AG08396 (cell line): Measurements from ENCODE around the gene GTF2E1.
"Not testable (repeated sequence)": the region's sequence is repeated elsewhere in the genome, so short reads cannot be mapped to it uniquely, and the experiment has no call there.

Experiments
- DNase-seq: peaks from one replicate; pipeline ENCODE4 v3.0.0; 2012; ENCODE audit warnings: low spot score, mixed read lengths

The GTF2E1 gene

DNA sequence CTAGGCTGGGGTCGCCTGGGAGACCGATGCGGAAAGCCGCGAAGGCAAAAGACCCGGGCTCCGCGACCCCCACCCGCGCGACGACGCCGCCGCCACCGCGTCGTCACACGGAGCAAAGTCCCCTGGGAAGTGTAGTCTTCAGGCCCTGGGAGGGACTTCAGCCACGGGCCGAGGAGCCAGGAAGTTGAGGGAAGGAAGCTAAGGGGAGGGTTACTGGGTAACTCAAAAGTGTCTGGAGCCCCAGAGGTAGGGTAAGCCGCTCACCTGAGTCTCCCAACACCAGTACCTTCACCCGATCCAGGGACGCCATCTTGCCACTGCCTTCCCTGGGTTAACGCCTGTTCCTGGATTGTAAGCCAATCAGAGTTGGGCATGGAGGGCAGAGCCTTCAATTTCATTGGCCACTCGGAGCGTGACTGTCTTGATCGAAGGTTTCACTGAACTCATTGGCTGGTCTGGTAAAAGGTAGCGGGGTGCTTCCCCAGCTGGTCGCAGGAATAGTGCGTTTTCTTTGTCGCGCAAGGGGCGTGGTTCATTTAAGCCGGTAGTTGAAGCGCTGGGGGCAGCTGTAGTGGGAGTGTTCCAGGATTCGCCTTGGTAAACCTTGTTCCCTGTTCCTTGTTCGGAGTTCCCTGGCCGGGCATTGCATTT lies at the start of gene GTF2E1, which contains the start of gene RABL3:
Gene GTF2E1, plus strand, starts transcription at position 547 of the 651 bp plus-strand sequence. CDS start 7,809 bp downstream, outside the sequence.
Gene RABL3, minus strand, starts transcription at position 319 of the 651 bp plus-strand sequence. Its CDS starts 9 bp downstream, at position 310.
- peak; percentile 97 for DNase-seq

DNA sequence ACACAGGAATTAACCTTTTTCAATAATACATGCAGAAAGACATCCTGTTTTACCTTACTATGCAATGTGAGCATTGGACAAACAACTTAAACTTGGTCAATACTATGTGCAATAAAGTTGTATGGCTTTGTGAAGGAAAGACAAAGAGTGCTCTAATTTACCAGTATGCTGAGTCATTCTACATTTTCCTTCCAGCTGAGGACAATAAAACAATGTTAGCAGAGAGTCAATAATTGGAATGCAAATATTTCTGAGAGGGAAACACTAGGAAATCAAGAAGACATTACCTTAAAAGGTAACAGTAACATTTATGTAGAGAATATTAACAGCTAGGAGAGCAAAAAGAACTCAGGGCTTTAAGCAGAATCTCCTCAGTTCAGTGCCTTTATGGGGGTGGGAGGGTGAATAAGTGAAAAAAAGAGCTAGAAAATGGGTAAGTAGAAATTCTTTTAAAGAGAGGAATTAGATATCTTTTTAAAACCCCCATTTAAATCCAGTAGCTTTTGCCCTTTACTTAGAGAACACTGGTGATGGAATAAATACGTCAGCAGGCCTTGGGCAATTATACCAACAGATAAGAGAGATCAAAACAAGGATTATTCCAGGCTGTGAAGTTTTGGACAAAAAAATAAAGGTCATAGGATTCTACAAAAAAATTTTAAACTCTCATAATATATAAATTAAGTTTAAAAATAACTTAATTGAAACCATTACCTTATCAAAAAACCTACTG lies 48.9 kb upstream of the GTF2E1 start:
- DNase-seq = no peak

DNA sequence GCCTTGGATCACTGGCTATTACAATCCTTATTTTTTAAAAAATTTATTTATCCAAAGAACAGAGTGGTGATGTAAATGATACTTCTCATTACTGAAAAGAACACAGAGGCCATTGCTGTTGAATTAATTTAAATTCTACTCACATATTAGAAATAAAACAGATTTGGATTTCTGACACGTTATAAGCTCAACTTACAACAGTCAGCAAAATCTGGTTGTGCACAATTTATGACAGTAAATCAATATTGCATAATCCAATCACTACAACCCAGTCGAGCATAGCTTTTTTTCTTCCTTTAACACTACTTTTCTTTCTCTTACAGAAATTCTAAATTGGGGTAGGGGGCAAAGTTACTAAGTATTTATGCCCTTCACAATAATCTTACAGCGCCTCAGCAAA lies 43.2 kb upstream of the GTF2E1 start:
- no peak for DNase-seq

DNA sequence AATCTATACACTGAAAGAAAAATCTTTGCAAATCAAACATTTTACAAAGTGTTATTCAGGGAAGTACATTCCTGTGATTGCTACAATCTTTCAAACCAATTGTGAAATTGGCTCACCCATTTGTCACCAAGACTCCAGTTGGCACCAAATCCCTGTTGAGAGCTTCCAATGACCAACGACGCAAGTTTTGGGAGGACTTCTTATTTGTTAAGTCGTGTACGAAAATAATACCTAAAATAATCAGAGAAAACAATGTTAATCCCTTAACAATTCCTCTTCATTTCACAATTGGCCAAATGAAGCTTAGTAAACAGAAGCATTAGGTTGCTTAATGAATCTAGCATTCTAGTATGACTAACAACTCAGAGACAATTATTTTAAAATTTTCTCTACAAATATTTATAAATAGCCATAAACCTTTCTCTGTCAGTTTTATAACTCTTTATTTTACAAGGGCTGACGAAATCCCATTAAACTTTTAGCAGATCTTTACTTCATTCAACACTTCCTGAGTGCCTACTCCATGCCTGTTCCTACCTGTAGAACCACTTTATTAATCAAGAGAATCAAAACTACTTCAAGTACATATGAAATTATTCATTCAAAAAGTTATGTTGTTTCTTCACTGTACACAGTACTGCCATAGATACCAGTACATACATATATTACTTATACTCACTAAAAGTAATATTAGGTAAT lies 36.5 kb upstream of the GTF2E1 start:
- no peak for DNase-seq

DNA sequence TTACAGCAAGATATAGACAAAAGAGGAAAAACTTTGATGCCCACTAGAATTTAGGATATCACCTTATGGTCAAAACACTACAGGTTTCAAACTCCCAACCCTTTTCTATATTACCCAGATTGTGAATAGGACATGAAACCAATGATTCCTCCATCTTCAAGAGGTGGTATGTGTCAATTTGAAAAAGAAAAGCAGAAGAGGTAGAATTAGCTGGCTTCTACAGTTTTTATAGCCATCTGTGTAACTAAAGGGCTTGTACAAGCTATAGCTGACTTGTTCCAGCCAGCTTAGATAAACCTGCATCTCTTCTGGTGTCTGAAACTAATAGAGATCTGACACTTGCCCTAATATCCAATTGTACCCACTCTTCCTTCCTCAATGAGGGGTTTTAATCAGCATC lies 35.6 kb upstream of the GTF2E1 start:
- no peak for DNase-seq

DNA sequence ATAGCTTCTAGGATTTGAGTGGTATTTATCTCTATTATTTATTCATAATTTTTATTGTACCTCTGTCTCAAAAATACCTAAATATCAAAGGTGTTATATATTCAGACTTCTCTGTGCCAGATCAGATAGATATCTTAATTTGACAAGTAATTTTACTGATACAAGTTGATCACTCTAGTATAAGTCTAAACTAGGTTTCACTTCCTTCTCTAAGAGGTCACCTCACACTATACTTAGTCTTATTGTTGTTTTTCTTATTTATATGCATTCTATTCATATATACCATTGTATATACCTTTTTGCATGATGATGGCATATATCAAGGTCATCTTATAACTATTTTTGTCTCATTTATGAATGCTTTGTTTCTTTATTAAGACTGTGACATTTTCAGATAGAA lies 34.1 kb upstream of the GTF2E1 start:
- no peak for DNase-seq

DNA sequence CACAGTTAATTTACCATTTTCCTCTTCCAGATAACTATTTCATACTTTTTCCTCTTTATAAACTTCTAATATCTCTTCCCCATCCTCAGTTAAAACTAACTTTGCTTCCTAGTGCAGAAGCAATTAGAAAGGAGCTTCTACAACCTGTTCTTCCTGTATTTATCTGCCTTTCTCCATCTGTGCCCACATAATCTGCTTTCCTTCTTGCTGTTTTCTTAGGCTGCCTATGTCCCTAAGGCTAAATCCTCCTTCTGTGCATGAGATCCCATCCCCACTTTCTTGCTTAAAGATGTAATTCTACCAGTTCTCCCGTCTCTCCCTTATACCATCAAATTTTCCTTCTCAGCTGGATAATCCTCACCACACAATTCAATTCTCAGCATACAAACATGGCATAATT lies 32.2 kb upstream of the GTF2E1 start:
- DNase-seq = no peak

DNA sequence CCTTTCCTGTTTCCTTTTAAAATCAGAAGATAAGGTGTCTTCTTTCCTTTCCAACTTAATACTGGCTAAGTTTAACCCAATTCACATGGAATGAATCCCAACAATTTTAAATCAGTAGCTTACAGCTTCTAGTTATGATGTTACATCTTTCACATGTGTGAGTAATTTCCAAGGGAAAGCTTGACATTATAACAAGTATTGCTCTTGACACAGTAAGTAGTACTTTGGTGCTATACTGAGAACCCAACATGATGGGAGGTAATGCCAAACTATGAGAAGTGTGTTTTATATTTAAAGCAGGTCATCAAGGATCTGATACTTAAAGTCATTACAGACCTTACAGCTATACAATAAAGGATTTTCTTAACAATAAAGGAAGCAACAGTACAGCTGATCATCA lies 29.3 kb upstream of the GTF2E1 start:
- no peak for DNase-seq

DNA sequence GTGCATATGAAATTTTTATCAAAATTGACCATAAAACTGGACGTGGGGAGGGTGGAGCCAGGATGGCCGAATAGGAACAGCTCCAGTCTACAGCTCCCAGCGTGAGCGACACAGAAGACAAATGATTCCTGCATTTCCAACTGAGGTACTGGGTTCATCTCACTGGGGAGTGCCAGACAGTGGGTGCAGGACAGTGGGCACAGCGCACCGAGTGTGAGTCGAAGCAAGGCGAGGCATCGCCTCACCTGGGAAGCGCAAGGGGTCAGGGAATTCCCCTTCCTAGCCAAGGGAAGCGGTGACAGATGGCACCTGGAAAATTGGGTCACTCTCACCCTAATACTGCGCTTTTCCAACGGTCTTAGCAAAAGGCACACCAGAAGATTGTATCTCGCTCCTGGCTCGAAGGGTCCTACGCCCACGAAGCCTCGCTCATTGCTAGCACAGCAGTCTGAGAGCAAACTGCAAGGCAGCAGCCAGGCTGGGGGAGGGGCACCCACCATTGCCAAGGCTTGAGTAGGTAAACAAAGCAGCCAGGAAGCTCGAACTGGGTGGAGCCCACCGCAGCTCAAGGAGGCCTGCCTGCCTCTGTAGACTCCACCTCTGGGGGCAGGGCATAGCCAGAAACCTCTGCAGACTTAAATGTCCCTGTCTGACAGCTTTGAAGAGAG lies 23.2 kb upstream of the GTF2E1 start:
- DNase-seq = not testable (repeated sequence)

DNA sequence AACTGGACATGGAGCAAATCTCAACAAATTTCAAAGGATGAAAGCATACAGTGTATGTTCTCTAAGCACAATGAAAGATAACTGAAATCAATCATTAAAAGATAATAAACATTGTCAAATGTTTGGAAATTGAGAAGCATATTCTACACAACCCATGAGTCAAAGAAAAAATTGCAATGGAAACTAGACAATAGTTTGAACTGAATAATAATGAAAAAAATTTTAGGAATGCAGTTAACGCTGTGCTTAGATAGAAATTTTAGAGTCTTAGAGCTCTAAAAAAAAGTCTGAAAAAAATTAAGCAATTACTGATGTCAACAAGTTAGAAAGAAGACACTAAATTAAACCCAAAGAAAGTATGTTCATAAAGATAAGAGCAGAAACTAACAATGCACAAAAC lies 15.8 kb upstream of the GTF2E1 start:
- no peak for DNase-seq

DNA sequence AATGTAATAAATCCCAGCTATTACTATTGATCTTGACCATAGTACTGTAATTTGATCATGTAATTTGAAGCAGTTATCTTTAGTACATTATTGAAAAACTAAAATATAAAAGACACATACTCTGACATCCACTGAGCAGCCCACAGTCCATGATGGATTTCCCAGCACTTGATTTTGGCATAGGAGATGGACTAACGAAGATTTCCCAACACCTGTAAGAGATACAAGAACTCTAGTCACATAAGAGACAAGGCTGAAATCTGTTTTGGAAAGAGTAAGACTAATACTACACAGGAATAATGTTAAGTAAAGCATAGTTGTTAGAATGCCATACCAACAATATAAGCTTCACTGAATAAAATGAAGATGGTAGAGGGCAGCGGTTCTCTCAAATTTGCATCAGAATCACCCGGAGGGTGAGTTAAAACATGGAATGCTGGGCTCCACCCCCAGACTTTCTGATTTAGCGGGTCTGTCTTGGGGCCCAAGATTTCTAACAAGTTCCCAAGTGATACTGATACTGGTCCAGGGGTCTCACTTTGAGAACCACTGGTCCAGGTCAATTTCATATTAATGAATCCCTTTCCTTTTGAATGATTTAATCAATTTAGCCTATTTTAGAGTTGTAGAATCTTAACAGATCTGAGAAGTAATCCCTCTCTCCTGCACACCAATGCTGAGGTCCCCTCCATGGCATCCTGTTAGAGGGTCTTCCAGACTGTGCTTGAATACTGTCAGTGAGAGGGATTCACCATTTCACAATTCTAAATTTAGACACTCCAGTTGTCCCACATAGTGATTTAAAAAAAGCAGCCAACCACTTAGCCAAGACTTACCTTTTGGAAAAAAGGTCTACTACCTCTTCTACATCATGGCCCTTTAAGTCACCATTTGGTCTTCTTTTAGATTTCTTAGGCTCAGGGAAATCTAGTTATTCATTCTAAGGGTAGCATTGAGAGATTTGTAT lies 11.7 kb upstream of the GTF2E1 start:
- no peak for DNase-seq

DNA sequence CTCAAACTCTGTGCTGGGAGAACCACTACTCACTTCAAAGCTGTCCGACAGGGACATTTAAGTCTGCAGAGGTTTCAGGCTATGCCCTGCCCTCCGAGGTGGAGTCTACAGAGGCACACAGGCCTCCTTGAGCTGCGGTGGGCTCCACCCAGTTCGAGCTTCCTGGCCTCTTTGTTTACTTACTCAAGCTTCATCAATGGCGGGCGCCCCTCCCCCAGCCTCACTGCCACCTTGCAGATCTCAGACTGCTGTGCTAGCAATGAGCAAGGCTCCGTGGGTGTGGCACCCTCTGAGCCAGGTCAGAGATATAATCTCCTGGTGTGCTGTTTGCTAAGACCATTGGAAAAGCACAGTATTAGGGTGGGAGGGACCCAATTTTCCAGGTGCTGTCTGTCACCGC lies 4.5 kb upstream of the GTF2E1 start:
- DNase-seq = not testable (repeated sequence)

DNA sequence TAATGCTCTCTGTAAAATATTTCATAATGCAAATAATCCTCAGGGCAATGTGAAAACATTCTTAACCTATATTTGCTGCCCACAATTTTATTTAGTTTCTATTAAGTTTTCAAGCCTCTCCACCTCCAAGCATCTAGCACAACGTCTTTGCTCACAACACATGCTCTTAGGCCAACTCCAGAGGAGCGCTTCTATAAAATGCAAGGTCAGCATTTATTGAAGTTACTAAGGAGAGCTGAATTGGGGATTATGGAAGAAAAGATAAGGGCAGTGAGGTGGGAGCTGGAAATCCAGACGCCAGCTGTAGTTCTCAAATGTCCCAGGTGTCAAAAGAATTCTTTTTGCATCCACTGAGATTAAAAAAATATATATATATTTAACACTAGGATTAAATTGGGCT lies 1.2 kb upstream of the GTF2E1 start:
- DNase-seq = no peak

DNA sequence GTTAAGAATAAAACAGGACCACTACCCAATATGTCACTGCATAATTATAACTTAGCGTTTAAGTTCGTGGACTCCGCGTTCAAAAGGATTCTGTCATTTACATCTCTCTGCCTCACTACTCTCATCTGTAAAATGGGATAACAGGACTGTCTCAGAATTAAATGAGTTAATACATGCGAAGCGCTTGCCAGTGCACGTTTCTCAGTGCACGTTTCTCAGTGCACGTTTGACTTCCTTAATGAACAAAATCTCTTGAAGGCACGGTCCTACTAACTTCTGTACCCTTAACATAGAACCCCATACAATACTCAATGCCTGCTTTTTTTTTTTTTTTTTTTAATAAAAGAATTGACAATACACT lies 727 bp upstream of the GTF2E1 start:
- peak; percentile 9 for DNase-seq

DNA sequence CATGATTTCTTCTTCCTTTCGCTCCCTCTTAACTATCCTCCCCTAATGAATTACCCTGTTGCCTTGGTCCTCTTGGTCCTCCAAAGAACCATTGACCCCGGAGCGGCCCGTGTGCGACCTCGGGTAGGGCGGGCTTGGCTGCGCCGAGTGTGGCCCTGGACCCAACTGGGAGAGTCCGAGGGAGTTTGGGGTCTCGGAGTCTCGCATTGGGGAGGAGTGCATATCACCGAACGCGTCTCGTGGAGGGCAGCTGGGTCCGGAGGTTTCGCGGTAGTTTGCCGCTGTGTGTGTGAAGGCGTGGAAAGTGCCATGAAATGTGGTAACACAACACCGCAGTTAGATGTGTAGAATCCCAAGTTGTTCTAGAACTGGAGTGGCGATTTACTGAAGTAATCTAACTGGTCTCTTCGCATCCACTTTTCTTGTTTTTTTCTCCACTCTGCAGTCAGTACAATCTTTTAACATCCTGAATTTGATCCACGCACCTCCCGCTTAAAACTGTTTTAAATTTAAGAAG lies 363 bp downstream of the GTF2E1 start:
- peak; percentile 27 for DNase-seq

DNA sequence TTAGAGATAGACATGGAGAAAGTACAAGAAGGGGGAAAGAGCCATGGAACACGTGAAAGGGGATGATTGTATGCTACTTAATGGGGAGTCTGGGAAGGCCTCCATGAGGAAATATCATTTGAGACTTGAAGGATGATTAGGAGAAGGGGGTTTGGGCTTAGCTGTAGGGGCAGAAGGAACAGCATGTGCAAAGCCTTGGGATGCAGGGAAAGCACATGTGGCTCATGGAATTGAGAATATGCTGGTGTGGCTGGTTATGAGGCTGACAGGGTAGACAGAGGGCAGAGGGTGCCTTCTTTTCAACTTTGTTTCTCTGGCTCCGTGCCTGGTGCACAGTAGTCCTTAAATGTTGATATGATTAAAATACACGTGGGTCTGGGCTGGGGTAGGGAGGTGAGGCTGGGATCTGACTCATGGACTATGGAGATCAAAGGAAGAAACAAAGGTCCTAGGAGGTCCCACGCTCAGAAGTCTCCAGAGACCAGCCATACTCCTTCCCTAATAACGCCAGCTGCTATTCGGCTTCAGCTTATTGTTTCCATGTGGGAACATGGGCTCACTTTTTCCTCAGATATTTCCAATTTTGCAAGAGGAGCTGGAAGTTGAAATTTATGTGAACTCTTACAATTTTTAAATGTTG lies 1.1 kb downstream of the GTF2E1 start:
- no peak for DNase-seq

DNA sequence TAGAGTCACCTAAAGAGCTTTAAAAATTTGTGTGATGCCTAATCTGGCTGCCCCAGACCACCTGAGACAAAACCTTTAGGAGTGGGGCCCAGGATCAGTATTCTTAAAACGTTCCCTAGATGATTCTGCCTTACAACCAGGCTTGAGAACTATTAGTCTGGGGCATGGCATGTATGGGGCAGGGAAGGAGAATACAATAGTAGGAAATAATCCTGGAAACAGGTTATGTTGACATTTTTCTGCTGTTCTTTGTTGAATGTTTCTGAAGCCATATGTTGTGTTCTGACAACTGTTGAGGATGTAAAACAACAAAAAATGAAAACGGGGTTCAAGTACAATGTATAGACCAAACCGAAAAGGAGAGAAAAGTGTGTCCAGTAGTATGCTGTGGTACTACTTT lies 2.9 kb downstream of the GTF2E1 start:
- DNase-seq = no peak

DNA sequence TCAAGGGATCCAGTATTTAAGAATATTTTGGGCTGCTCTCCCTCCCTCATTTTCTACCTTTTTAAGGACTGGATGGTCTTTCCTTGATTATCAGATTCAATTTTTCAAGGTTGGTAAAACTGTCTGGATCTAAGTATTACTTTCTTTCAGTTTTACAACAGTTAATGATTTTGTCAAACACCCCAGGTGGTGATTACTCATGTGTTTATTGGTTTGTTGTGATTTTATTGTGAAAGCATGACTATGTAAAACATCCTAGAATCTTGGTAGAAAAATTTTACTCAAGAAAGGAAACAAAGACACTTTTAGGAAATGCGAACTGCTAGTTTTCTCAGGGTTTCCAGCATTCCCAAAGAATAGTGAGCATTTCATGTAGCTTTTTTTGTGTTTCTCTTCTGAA lies 7.3 kb downstream of the GTF2E1 start:
- no peak for DNase-seq

DNA sequence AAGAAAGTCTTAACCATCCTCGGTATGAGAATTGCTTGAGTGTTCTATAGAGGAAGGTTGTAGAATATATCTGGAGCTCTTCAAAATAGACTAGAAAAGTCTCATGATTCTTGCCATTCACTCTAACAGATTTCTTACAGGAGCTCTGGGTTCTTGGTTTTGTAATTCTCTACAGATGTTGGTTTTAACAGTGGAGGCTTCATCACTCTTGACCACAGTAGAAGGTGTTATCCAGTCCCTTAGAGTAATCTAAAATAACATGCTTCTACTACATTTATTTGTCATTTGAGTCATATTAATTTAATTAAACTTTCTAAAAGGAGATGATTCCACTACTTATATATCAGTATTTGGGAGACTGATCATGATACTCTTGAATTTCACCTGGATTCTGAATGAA lies 9.7 kb downstream of the GTF2E1 start:
- DNase-seq = no peak

DNA sequence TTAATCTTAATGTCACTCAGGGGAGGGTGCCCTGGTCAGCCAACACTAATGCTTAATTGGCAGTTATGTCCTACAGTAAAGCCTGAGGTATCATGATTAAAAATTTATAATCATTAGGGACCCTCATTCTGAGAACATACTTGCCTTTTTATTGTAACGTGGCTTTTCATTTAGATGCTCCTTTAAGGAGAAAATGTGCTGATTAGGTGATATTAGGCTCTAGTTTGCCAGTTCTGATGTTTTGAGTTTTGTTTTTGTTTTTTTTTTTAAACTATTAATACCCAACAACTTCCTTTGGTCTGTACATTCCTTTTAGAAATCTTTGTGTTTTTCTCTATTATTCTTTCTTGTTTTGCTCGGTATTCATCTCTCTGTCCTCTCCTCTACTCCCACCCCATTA lies 10.3 kb downstream of the GTF2E1 start:
- no peak for DNase-seq

DNA sequence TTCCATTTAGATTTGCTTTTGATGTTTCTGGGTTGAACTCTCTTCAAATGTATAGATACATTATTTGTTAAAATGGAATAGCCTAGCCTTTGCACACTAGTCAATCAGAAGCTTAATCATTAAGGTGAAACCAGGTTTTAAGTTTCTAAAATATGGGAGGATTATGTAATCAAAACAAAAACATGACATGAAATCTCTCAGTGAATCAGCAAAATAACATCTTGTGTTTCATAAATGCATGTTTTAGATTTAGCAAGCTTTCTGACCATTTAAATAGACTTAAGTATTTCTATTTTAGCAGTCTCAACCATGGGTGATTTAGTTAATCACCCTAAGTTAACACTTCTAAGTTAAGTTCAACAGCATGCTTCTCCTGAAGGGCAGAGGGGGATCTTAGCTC lies 11.3 kb downstream of the GTF2E1 start:
- DNase-seq = no peak
